HG03135 (cell line): ENCODE data around the gene C17orf113.

Experiments
- ATAC-seq: cut with Tn5 transposase; IDR thresholded peaks from one replicate; pipeline ENCODE4 v1.9.1; 2021; ENCODE audit warnings: mild to moderate bottlenecking, moderate library complexity; ENCODE audit not compliant: unreplicated experiment

Gene C17orf113

GRCh38 chr17:42050393-42051012, at the start of gene C17orf113:
TSS of gene C17orf113 (minus strand) at chr17:42050601. CDS start at chr17:42043376, 7,225 bp downstream.
- no peak for ATAC-seq

- ATAC-seq = no peak
Measured at GRCh38 chr17:42098730-42099399, 48.5 kb upstream of the C17orf113 start.

- ATAC-seq = no peak
Measured at GRCh38 chr17:42097691-42098631, 47.6 kb upstream of the C17orf113 start, which contains the start of gene ZNF385C. TSS of gene ZNF385C (minus strand) at chr17:42098473. CDS start at chr17:42063056, 35,417 bp downstream.

GRCh38 chr17:42096360-42097111, 46.1 kb upstream of the C17orf113 start:
- ATAC-seq = no peak

- ATAC-seq = no peak
Measured at GRCh38 chr17:42094375-42095069, 44.1 kb upstream of the C17orf113 start.

- ATAC-seq = no peak
Measured at GRCh38 chr17:42092939-42093338, 42.5 kb upstream of the C17orf113 start.

- no peak for ATAC-seq
Measured at GRCh38 chr17:42090964-42091790, 40.8 kb upstream of the C17orf113 start.

GRCh38 chr17:42088736-42089135, 38.3 kb upstream of the C17orf113 start:
- ATAC-seq = no peak

- no peak for ATAC-seq
Measured at GRCh38 chr17:42087736-42088705, 37.6 kb upstream of the C17orf113 start.

- ATAC-seq = no peak
Measured at GRCh38 chr17:42087042-42087701, 36.8 kb upstream of the C17orf113 start.

- ATAC-seq = no peak
Measured at GRCh38 chr17:42081516-42082129, 31.2 kb upstream of the C17orf113 start.

GRCh38 chr17:42079541-42079940, 29.1 kb upstream of the C17orf113 start:
- no peak for ATAC-seq

- ATAC-seq = no peak
Measured at GRCh38 chr17:42078396-42079043, 28.1 kb upstream of the C17orf113 start.

- ATAC-seq = no peak
Measured at GRCh38 chr17:42077755-42078154, 27.4 kb upstream of the C17orf113 start.

GRCh38 chr17:42076797-42077559, 26.6 kb upstream of the C17orf113 start:
- ATAC-seq = no peak

GRCh38 chr17:42075789-42076188, 25.4 kb upstream of the C17orf113 start:
- ATAC-seq = no peak
